GM12864 (cell line): ENCODE measurements around the gene MRPL45.

Source experiments
- DNase-seq: peaks from one replicate; pipeline ENCODE4 v3.0.0-alpha.2; 2011; ENCODE audit warnings: low read depth
- H3K4me3 ChIP-seq: 2 replicates; pipeline ENCODE4 v1.5.1; 2011; ENCODE audit warnings: mild to moderate bottlenecking, low read depth, low read length, control low read depth
- CTCF ChIP-seq: IDR thresholded peaks from 2 replicates; pipeline ENCODE4 v1.5.1; 2011; ENCODE audit warnings: low read depth, mild to moderate bottlenecking, moderate library complexity, low read length, control low read depth, inconsistent platforms; ENCODE audit errors: missing control alignments

MRPL45 gene

DNA sequence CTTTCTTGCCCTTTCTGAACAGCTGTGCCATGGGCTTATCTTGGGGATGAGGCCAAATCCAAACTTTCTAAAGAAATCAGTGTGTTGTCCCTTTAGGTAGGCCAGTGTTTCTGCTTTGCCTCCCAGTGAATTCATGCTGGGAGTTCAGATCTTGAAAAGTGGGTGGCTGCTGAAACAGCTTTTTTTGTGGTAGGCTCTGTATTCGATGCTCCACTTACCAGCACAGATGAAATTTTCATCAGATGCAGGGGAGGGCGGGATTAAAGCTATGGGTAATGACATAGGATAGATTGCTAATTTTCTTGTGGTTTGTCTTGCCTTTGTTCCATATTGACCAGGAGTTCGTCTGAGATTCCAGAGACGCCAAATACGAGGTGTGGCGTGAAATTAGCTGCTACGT, 57.5 kb downstream of the MRPL45 start:
- DNase-seq, result no peak
- no peak for TF ChIP-seq CTCF
- no peak overlapping the region for H3K4me3 ChIP-seq

DNA sequence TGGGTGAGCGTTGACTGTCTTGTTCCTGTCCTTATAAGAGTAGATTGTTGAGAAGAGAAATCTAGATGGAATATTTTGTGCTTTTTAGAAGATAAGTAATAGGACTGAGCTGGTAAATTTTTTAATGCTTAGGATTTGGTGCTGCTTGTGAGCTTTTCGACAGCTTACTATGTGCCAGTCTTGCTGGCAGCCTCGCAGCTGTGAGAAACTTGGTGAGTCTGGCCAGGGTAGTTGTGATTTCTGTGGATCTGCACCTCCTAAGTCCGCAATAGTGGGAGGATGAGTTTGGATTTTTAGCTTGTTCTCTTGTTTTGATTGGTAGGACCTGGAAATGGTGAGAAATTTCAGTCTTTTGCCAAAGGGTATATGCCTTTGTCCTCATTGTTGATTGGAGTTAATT, 58.3 kb downstream of the MRPL45 start:
- no peak for DNase-seq
- TF ChIP-seq CTCF, result no peak
- H3K4me3 ChIP-seq, result no peak overlapping the region

DNA sequence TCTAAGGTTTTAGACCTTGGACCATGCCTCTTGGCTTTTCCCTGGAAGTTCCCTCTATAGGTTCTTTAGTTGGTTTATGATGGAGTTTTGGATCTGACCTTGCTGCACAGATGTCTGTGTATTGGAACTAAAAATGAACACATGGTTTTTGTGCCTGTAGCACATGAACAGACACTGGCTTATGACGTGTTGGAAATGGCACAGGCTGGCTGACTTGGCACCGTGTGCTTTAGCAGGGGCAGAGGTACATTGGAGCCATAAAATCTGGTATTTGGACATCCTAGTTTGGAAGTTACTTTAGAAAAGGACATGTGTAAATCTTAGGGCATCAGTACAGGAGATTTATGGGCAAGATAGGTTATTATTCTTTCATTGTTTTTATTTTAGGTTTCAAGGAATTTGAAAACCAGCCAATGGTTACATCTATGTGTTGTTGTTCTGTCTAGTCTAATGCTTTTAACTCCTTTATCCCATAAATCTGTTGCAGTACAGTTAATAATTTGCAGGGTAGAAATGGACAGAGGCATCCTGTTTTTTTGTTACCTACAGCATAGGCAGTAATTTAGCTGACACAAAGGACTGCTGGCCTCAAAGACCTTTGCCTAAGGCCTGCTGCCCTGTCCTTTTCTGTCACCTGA, 60.6 kb downstream of the MRPL45 start:
- H3K4me3 ChIP-seq, result no peak overlapping the region
- TF ChIP-seq CTCF, result no peak
- DNase-seq, result no peak

DNA sequence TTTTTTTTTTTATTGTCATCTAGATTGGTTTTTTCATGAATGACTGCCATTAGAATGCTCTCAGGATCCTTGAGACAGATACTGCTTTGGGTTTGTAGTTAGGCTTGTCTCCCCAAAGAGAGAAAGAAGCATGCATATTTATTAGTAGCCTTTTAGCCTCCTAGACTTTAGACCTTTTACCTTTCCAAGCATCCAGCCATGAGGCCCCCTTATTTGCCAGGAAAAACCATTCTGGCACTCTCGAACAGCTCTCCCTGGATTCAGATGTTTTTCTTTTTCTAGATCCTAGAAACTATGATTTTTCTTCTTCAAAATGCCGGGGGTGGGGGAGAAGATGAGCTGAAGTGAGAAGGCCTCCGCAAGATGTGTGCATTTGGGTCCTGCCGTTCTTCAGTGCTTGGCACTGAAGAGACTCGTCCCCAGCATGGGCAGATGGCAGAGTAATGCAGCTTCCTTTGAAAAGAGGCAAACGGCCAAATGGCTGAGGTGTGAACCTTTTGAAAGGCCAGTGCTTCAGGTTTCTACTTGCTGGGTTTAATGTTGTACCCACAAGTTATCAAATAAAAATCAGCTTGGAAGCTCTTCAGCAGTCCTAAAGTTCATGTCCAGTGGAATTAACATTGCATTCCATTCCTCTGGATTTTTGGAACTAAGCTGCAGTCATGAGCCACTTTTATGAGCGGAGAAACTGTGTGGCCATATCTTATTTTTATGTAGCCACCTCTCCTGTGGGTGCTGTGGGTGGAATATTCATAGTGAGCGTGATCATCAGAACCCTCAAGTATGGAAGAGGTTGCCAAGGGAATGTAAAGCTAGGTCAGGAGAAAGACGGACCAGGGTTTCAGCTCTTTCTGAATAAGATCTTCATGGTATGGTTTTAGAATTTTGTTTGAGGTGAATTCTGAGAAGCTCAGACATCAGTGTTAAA, 61.9 kb downstream of the MRPL45 start:
- H3K4me3 ChIP-seq, result no peak overlapping the region
- TF ChIP-seq CTCF, result no peak
- no peak for DNase-seq

DNA sequence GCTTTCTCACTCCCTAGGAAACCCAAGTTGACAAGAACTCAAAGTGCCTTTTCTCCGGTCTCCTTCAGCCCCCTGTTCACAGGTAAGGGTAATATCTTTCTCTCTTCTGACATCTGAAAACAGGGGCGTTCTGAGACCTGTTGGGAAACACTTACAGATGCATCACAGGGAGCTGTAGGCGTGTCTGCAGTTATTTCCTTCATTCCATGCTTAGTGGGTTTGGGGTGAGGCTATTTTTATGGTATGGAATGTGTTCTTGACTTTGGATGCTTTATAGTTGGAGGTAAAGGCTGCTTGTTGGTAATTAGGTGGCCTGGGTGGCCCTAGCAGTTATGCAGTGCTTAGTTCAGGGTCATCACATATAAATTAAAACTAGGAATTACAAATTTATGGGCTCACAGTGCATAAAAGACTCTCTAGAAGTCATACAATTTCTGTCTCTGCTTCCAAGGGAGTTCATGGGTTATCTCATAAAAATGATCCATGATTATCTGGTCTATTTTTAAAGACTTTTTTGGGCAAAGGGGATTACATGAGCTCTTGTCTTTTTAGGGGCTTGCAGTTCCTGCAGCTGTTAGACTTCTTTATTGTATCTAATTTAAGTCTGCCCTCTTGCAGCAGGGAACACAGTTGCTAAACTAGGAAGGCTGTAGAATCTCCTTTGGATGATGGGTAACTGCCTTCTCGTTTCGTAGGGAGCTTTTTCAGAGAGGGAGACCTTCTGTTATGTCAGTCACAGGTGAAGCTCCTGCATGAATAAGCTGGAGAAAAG, 64.9 kb downstream of the MRPL45 start:
- no peak for TF ChIP-seq CTCF
- no peak overlapping the region for H3K4me3 ChIP-seq
- DNase-seq, result no peak

- DNase-seq, result no peak
- TF ChIP-seq CTCF, result no peak
- H3K4me3 ChIP-seq, result no peak overlapping the region
These were observed 66.0 kb downstream of the MRPL45 start for GRCh38 chr17:38363016-38363415.
